HG03196 (cell line): ENCODE results near the gene NAT16.
"Not testable (repeated sequence)": the region's sequence is repeated elsewhere in the genome, so short reads cannot be mapped to it uniquely, and the experiment has no call there.

Experiments used
- ATAC-seq: cut with Tn5 transposase; IDR thresholded peaks from one replicate; pipeline ENCODE4 v1.9.1; 2021; ENCODE audit not compliant: unreplicated experiment

Gene NAT16

DNA sequence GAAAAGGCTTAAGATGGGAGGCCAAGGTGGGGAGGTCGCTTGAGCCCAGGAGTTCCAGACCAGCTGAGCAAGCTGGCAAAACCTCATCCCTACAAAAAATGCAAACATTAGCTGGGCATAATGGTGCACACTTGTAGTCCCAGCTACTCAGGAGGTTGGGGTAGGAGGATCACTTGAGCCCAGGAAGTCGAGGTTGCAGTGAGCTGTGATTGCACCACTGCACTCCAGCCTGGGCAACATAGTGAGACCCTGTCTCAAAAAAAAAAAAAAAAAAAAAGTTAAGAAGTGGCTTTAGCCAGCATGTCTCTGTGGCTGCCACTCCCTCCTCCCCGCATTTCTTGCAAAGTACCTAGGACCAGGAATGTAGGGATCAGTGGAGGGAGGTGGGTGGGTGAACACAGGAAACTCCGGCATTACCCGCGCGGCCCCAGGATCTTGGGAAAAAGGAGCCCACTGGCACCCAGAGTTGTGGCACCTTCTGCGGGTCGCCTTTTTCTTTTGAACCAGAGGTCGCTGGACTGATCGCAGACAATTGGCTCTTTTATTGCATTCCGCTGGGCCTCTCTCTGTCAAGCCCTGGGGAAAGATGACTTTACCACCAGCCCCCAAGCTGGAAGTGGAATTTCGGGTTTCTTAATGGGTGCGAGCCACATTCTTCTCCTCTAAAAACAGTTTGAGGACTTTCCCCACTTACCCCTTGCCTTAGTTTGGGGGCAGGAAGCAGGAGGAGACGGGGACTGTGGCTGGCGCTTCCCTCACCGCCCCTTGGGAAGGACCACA is 18.2 kb downstream of the NAT16 start:
- no peak for ATAC-seq

- no peak for ATAC-seq
Observed at GRCh38 chr7:101160910-101161309, 19.2 kb downstream of the NAT16 start.

DNA sequence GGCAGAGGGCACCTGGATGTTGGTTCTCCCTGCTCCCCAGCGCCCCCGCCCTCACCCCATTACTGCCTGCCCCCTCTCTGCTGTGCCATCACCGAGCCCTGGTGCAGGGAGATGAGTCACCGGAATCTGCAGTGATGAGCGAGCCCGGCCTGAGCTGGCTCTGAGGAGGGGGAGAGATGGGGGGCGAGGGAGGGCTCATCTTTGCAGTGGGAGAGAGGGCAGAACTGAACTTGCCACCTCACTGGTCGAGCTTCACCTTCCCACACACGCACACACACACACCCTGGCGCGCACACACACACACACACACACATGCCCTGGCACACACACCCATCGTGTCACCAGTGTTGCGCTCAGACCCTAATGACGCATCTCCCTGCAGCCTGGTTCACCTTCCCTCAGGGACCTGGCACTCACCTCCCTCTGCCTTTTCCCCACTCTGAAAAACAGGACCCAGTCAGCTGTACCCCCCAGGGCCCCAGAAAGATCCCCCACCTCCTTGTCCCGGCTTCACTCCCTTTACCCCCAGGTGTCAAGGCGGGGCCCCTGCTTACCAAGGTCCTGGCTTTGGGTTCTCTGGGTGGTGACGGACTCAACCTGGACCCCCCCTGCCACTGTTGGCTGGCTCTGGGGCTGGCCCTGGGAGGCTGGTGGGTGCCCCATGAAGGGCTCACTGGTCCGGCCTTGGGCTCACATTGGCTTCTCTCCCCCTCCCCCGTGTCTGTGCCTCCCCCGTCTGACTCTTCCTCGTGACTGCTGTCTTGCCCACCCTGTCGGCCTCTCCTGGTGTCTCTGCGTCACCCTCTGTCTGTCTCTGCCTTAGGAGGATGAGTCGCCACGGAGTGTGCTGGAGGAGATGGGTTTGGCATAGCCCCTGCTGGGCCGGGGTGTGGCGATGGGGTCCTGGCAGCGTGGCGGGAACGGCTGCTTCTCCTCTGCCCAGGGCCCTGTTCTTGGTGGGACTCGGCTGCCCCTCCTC is 20.1 kb downstream of the NAT16 start:
- ATAC-seq, result no peak

DNA sequence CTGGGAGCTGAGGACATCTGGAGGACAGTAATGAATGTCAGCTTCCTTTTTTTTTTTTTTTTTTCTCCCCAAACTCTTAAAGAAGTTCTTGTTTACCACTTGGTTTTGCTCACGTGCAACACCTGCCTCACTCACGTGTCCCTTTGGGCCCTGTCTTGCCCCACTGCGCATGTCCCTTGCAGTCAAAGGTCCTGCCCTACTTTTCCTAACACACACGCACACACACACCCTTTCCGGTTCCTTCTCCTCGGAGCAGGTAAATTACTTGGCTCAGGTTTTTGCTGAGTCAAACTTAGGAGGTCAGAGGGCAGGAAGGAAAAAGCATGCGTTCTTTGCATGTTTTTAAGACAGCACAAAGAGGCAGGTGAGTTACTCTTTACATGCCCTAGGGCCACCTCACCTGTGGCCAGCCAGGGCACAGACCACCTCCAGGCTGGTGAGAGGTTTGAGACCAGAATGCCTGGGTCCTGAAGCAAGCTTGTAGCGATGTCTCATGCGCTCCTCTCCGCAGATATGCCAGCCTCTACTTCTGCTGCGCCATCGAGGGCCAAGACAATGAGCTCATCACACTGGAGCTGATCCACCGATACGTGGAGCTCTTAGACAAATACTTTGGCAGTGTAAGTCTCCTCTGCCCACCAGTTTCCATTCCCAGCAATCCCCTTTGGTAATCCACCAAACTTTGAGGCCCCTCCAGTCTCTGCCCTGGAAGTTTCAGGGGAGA is 23.1 kb downstream of the NAT16 start:
- ATAC-seq, result no peak

- ATAC-seq, result no peak
Observed at GRCh38 chr7:101156277-101156676, 23.8 kb downstream of the NAT16 start.

GRCh38 chr7:101155303-101155702 is 24.8 kb downstream of the NAT16 start:
- no peak for ATAC-seq

DNA sequence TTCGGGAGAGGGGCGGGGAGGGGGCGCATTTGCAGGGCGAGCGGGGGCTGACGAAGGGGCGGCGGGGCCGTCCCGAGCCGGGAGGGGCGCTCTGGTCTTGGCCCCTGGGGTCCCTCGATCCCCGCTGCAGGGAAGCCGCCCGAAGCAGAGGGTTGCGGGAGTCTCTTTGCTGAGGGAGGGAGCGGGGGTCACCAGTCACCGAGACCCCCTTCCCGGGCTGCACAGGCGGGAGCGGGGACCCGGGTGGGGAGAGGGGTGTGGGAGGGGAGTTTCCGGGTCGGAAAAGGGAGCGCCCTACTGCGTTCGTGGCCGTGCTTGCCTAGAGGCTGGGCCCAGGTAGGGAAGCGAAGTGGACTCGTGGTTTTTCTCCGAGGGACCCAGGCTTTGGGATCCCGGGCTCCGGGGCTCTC is 25.4 kb downstream of the NAT16 start:
- ATAC-seq, result peak; percentile 20

DNA sequence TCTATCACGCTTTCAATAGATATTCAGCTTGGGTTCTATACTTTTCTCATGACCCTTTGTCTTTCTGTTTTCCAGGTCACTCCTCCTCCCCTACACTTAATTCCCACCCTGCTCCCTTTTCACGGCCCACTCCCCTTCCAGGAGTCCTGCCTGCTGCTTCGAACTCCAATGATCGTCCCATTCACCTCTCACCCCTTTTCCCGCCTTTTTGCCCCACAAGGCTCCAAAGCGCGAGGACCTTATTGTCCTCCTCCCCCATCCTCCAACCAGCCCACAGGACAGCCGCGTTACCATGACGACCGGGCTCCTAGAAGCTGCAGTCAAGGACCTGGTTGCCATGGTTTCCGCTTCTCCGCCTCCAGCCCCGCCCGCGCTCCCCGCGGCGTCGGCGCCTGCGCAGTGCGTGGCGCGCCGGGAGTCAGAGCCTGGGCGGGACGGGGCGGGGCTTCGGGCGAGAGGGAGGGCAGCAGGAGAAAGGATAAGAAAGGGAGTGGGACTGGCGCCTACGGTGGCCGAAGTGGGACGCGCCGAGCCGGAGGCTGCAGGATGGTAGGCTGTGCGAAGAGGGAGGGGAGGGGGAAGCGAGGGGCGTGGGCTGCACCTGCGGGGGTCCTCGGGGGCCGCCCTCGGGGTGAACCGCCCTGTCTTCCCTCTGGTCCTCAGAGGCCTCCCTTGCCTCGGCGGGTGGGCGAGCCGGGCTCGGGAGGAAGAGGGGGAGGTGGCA is 26.0 kb downstream of the NAT16 start, which contains the start of gene AP1S1:
TSS of gene AP1S1 (plus strand) at position 508 of the 724 bp plus-strand sequence. CDS start at position 547, 39 bp downstream.
- peak; percentile 75 for ATAC-seq

DNA sequence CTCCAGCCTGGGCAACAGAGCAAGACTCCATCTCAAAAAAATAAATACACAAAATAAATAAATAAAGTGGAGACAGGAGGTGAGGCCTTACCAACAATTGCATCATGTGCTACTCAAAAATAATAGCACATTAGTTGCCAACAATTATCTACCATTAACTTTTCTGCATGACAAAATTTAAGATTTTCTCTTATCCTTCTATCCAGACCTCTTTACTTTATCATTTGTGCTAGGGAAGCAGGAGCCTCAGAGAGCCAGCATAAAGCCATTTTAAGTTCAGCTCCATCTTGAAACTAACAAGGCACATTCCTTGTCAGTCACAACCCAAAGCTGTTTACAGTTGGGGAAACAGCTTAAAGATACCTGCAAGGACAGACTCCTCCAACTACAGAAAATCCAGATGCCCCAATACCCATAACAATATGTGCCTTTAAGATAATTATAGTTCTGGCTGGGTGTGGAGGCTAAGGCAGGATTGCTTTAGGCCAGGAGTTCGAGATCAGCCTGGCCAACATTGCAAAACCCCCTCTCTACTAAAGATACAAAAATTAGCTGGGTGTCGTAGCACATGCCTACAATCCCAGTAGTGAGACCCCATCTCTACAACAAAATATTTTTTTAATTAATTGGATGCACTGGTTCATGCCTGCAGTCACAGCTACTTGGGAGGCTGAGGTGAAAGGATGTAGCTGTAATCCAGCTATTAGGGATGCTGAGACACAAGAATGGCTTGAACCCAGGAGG is 28.0 kb downstream of the NAT16 start:
- ATAC-seq, result no peak

GRCh38 chr7:101140746-101141382 is 39.2 kb downstream of the NAT16 start:
- no peak for ATAC-seq

DNA sequence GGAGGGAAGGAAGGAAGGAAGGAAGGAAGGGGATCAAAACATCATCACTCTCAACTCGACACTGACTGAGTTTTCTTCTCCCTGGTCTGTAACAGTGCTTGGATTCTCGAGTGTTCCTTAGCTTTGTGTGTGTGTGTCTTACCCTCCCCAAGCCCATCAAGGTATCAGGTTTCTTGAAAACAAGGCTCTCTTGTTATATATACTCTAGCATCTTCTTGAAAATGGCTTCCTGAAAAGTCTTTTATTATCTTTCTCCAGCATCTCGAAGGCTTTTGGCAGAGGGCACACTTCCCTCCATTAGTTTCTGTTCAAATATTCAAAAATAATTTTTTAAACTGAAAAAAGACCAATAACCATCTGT is 39.8 kb downstream of the NAT16 start:
- ATAC-seq, result no peak

DNA sequence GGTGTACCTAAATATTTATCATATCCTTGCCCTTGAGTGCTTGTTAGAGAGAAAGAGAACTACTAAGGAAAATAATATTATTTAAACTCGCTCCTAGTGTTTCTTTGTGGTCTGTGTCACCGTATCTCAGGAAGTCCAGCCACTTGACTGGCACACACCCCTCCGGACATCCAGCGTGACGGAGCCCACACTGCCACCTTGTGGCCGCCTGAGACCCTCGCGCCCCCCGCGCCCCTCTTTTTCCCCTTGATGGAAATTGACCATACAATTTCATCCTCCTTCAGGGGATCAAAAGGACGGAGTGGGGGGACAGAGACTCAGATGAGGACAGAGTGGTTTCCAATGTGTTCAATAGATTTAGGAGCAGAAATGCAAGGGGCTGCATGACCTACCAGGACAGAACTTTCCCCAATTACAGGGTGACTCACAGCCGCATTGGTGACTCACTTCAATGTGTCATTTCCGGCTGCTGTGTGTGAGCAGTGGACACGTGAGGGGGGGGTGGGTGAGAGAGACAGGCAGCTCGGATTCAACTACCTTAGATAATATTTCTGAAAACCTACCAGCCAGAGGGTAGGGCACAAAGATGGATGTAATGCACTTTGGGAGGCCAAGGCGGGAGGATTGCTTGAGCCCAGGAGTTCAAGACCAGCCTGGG is 41.8 kb downstream of the NAT16 start:
- ATAC-seq, result peak; percentile 76

GRCh38 chr7:101137651-101138212 is 42.4 kb downstream of the NAT16 start:
- ATAC-seq, result no peak

DNA sequence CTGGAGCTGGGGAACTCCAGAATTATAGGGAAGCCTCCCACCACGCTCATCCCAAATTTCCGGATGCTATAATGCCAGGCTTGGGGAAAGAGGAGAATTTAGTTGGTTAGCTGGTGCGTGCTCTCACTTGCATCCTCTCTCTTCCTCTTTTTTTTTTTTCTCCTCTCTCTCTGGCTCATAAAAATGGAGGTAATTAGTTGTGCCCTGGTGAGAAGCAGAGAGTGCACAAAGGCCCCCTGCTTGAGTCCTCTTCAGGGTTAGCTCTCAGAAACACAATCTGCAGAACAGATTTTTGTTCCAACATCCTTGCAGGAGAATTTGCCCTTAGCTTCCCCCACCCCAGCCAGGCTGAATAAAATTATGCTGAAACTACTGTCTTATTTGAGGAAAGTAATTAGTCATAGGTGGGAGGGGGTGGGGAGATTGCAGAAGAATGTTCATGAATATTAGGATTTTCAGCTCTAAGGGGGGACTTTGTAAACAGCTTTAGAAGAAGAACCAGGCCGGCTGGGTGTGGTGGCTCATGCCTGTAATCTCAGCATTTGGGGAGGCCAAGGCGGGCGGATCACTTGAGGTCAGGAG is 45.6 kb downstream of the NAT16 start:
- ATAC-seq, result no peak

DNA sequence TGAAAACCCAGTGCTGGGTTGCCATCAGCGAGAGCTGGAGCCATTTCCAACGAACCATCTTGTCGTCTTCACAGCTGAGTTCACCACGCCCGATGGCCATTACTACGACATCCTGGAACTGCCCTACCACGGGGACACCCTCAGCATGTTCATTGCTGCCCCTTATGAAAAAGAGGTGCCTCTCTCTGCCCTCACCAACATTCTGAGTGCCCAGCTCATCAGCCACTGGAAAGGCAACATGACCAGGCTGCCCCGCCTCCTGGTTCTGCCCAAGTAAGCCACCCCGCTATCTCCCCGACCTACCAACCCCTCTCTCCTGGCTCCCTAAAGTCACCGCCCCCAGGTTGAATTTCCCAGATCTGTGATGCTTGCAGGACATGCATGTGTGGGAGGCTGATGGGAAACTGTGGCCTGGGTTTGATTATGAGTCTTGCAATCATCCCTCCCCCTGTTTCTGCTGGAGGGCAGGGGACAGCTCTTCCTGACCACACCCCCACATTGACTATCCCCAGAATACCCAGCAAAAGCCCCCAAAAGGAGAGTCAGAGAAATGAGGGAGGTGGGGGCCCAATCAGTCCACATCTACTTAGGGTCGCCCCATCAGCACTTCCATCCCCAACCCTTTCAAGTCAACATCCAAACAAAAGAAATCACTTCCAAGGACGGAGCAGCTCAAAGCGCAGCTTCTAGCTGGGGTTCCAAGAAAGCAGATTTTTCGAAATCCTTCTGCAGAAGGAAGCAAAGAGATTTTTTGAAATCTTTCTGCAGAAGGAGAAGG is 46.3 kb downstream of the NAT16 start:
- ATAC-seq, result no peak

- not testable (repeated sequence) for ATAC-seq
Observed at GRCh38 chr7:101132626-101133600, 47.2 kb downstream of the NAT16 start.
